ENCODE data around the gene FAM222A.

DNA sequence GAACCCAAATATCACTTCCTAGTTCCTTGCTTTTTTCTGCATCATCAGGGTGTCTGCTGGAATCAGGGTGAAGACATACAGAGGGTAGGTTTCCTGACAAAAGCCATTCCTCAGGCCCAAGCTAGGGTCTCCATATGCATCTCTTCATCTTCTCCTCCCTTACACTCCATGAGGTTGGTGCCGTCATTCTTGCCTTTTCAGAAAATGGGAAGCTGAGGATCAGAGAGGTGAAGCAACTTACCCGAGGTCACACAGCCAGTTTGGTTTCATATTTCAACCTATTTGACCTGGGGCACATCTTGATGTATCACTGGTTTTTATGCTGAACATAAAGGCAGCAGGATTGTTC, 7.3 kb upstream of the FAM222A start:
- TF ChIP-seq, protein P1, sequence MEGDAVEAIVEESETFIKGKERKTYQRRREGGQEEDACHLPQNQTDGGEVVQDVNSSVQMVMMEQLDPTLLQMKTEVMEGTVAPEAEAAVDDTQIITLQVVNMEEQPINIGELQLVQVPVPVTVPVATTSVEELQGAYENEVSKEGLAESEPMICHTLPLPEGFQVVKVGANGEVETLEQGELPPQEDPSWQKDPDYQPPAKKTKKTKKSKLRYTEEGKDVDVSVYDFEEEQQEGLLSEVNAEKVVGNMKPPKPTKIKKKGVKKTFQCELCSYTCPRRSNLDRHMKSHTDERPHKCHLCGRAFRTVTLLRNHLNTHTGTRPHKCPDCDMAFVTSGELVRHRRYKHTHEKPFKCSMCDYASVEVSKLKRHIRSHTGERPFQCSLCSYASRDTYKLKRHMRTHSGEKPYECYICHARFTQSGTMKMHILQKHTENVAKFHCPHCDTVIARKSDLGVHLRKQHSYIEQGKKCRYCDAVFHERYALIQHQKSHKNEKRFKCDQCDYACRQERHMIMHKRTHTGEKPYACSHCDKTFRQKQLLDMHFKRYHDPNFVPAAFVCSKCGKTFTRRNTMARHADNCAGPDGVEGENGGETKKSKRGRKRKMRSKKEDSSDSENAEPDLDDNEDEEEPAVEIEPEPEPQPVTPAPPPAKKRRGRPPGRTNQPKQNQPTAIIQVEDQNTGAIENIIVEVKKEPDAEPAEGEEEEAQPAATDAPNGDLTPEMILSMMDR (IDR thresholded peaks at IDR 0.05 in 2 of 3, conservative IDR thresholded peaks at IDR 0.05 in 1 of 3; ENCODE audit: borderline replicate concordance in 1 of 3, insufficient read depth in 1 of 3, low read depth in 2 of 3, low read length in 2 of 3): no peak
- TF ChIP-seq SP1 (IDR thresholded peaks at IDR 0.05; ENCODE audit: low read depth) (no peak), EZH2 (IDR thresholded peaks at IDR 0.05) (no peak), CEBPB (IDR thresholded peaks at IDR 0.05; ENCODE audit: low read depth) (no peak), EGR1 (IDR thresholded peaks at IDR 0.05; ENCODE audit: low read depth) (no peak), POLR2A (IDR thresholded peaks at IDR 0.05; ENCODE audit: borderline replicate concordance, extremely low read depth, insufficient read depth, insufficient read length) (no peak), ZFX (IDR thresholded peaks at IDR 0.05) (no peak), YY1 (IDR thresholded peaks at IDR 0.05; ENCODE audit: extremely low read depth, insufficient replicate concordance, low read depth, low read length) (no peak), RAD21 (IDR thresholded peaks at IDR 0.05; ENCODE audit: low read depth) (no peak), POLR2AphosphoS5 (IDR thresholded peaks at IDR 0.05; ENCODE audit: low read depth, low read length) (no peak), TCF7L2 (IDR thresholded peaks at IDR 0.05; ENCODE audit: borderline replicate concordance, extremely low read depth, insufficient read depth, insufficient read length) (no peak)
- TF ChIP-seq, protein P2, sequence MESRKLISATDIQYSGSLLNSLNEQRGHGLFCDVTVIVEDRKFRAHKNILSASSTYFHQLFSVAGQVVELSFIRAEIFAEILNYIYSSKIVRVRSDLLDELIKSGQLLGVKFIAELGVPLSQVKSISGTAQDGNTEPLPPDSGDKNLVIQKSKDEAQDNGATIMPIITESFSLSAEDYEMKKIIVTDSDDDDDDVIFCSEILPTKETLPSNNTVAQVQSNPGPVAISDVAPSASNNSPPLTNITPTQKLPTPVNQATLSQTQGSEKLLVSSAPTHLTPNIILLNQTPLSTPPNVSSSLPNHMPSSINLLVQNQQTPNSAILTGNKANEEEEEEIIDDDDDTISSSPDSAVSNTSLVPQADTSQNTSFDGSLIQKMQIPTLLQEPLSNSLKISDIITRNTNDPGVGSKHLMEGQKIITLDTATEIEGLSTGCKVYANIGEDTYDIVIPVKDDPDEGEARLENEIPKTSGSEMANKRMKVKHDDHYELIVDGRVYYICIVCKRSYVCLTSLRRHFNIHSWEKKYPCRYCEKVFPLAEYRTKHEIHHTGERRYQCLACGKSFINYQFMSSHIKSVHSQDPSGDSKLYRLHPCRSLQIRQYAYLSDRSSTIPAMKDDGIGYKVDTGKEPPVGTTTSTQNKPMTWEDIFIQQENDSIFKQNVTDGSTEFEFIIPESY (IDR thresholded peaks at IDR 0.05; ENCODE audit: extremely low read depth, insufficient replicate concordance, low read length): no peak
- TF ChIP-seq, protein P3, sequence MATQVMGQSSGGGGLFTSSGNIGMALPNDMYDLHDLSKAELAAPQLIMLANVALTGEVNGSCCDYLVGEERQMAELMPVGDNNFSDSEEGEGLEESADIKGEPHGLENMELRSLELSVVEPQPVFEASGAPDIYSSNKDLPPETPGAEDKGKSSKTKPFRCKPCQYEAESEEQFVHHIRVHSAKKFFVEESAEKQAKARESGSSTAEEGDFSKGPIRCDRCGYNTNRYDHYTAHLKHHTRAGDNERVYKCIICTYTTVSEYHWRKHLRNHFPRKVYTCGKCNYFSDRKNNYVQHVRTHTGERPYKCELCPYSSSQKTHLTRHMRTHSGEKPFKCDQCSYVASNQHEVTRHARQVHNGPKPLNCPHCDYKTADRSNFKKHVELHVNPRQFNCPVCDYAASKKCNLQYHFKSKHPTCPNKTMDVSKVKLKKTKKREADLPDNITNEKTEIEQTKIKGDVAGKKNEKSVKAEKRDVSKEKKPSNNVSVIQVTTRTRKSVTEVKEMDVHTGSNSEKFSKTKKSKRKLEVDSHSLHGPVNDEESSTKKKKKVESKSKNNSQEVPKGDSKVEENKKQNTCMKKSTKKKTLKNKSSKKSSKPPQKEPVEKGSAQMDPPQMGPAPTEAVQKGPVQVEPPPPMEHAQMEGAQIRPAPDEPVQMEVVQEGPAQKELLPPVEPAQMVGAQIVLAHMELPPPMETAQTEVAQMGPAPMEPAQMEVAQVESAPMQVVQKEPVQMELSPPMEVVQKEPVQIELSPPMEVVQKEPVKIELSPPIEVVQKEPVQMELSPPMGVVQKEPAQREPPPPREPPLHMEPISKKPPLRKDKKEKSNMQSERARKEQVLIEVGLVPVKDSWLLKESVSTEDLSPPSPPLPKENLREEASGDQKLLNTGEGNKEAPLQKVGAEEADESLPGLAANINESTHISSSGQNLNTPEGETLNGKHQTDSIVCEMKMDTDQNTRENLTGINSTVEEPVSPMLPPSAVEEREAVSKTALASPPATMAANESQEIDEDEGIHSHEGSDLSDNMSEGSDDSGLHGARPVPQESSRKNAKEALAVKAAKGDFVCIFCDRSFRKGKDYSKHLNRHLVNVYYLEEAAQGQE (IDR thresholded peaks at IDR 0.05; ENCODE audit: low read depth): no peak
